Measurements from ENCODE around the gene VSX1.

DNA sequence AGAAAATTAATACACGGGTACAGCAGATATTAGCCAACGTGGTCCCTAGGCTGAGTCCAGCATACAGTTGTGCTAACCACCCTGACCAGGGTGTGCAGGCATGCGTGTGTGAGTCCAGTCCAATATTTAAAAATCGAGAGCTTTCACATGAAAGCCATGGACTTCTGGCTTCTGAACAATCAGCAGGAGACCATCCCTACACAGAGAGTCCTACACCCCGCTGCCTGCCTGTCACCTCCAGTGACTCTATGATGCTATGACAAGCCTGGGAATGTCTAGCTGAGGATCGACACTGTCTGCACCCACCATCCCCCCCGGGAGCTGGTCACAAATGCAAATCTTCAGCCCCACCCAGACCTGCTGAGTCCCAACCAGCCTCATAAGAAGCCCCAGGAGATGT is 31.9 kb downstream of the VSX1 start:
- TF ChIP-seq POLR2A (IDR thresholded peaks at IDR 0.05) (no peak), POLR2AphosphoS5 (IDR thresholded peaks at IDR 0.05) (no peak), EP300 (IDR thresholded peaks at IDR 0.05) (no peak)
- TF ChIP-seq, protein P1, sequence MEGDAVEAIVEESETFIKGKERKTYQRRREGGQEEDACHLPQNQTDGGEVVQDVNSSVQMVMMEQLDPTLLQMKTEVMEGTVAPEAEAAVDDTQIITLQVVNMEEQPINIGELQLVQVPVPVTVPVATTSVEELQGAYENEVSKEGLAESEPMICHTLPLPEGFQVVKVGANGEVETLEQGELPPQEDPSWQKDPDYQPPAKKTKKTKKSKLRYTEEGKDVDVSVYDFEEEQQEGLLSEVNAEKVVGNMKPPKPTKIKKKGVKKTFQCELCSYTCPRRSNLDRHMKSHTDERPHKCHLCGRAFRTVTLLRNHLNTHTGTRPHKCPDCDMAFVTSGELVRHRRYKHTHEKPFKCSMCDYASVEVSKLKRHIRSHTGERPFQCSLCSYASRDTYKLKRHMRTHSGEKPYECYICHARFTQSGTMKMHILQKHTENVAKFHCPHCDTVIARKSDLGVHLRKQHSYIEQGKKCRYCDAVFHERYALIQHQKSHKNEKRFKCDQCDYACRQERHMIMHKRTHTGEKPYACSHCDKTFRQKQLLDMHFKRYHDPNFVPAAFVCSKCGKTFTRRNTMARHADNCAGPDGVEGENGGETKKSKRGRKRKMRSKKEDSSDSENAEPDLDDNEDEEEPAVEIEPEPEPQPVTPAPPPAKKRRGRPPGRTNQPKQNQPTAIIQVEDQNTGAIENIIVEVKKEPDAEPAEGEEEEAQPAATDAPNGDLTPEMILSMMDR (IDR thresholded peaks at IDR 0.05) = no peak

Data from stomach (tissue), 4 donors.